Heart right ventricle (tissue), 16 donors: ENCODE measurements around the gene POLE. TPM values are rescaled to one million over a fixed set of nuclear protein-coding genes. Genes with fewer than 3 reads are reported as not detected.

Experiments
- ATAC-seq, 8 donors: fragments of 200-7000 bp; cut with Tn5 transposase; one replicate each; pipeline ENCODE4 v1.9.1; 2020; ENCODE audit warnings: mild to moderate bottlenecking in 8 of 8, moderate library complexity in 8 of 8, moderate number of reproducible peaks in 1 of 8
- DNase-seq, 2 donors: peaks; one replicate each; pipeline ENCODE4 v3.0.0-alpha.2; 2020
- H3K27ac ChIP-seq, 10 donors: fragments of 200-600 bp; sonication (generic) in 2 of 10; one replicate each; pipeline versions ENCODE4 v1.5.0 to v1.8.0; 2020 to 2022; ENCODE audit warnings: mild to moderate bottlenecking in 3 of 10
- H3K27me3 ChIP-seq, 7 donors: fragments of 200-600 bp; one replicate each; pipeline ENCODE4 v1.8.0; 2021 to 2022; ENCODE audit warnings: mild to moderate bottlenecking in 2 of 7
- H3K36me3 ChIP-seq, 9 donors: fragments of 200-600 bp; sonication (generic) in 1 of 9; one replicate each; pipeline versions ENCODE4 v1.5.0 to v1.8.0; 2020 to 2022; ENCODE audit warnings: mild to moderate bottlenecking in 2 of 9
- H3K4me1 ChIP-seq, 9 donors: fragments of 200-600 bp; sonication (generic) in 1 of 9; one replicate each; pipeline versions ENCODE4 v1.5.0 to v1.8.0; 2020 to 2022; ENCODE audit warnings: mild to moderate bottlenecking in 4 of 9
- H3K4me3 ChIP-seq, 10 donors: fragments of 200-600 bp; sonication (generic) in 2 of 10; one replicate each; pipeline versions ENCODE4 v1.5.0 to v1.8.0; 2020 to 2022; ENCODE audit warnings: mild to moderate bottlenecking in 7 of 10, moderate library complexity in 2 of 10
- H3K9me3 ChIP-seq, 11 donors: fragments of 200-600 bp in 10 of 11; sonication (generic) in 2 of 11; one replicate each; pipeline versions ENCODE4 v1.5.0 to v1.8.0; 2013 to 2022; ENCODE audit warnings: mild to moderate bottlenecking in 2 of 11, control low read depth in 1 of 11, moderate library complexity in 1 of 11
- WGBS, 2 donors: extraction: QIAGEN DNeasy Blood & Tissue Kit; methylation state at CpG; one replicate each; pipeline ENCODE4 v1.1.7; 2013; ENCODE audit warnings: inconsistent platforms in 1 of 2; 5-methylcytosine and 5-hydroxymethylcytosine counted together
- intact Hi-C, 10 donors: fragments of 100-400 bp; cut with DNase I; formaldehyde crosslinking; loops; one replicate each; pipeline versions ENCODE4 v1.11.1 to v1.14.2; 2022
- polyA plus RNA-seq, 2 donors: library from polyadenylated mRNA; stranded (reverse); fragments of 200-250 nt; gene quantifications; one replicate each; pipeline ENCODE4 v1.2.3, GENCODE V29; 2013
- total RNA-seq, 10 donors: library from RNA; stranded (reverse); fragmentation: NEBNext Ultra II Directional in 3 of 10; extraction: Animal tissue kit (Norgen Biotek cat#: 25700) in 3 of 10; gene quantifications; one replicate each; pipeline versions ENCODE4 v1.2.1 to v1.2.4, GENCODE V29; 2021 to 2023
- TF ChIP-seq, protein P1 (sequence below), 9 donors: fragments of 200-600 bp; sonication (generic) in 2 of 9; IDR thresholded peaks; one replicate each; pipeline versions ENCODE4 v1.5.0 to v1.8.0; 2021 to 2022; ENCODE audit warnings: antibody characterized with exemption in 9 of 9, mild to moderate bottlenecking in 5 of 9, moderate library complexity in 1 of 9
- donor health status: Arrhythmogenic right ventricular cardiomyopathy.
- donor health status: ischemic (EF 13 %, LVEDD 7.1; RV severe dilation, severe dysfunction).
- donor health status: healthy with polysubstance abuse.
- donor health status: DM: no; HTN: yes; CAD: no.
- donor health status: DM: no; HTN: no; CAD: no.
- donor health status: ischemic (EF 25% LVEDD 6.9; RV normal size, moderate dysfunction).
- donor health status: ischemic (EF 25% LVEDD 5.7; RV mildly dilated, moderate dysfunction).
- donor health status: healthy.
- donor health status: DM: yes; HTN: yes; CAD: no.
- donor health status: Ischemic cardiomyopathy.
- donor health status: ischemic (EF 35%, LVEDD 5.7; RV mildly dilated, moderate dysfunction).
- donor health status: nonischemic (EF 11% LVEDD 7.7; RV severe dilation, severe dysfunction).
- donor health status: DM: yes; HTN: yes; CAD: no.
- donor health status: PGD.
- donor health status: ischemic (EF 29% LVEDD 5.4; RV normal size, mild dysfunction).
- donor health status: nonischemic (EF 23%, LVEDD 6.1; RV moderate dilation, normal function).

POLE gene
- total and polyA plus RNA-seq, 12 donors: 6.8 to 25.8 (median 9.9) TPM

DNA sequence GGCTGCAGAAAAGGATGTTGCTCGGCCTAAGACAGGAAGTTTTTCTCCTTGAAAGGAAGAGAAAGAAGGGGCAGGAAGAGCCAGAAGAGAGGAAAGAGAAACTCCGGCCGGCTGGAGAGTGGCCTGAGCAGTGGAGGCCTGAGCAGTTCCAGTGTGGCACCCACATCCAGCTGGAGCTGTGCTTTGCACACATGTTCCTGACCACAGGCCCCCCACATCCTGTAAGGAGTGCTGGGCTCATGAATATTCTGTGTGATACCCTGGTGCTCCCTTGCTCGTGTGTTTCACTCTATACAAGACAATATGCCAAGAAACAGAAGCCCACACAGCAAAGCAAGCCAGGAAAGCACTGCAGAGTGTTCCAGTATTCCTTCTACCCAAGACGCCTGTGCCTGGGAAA lies 27.1 kb downstream of the POLE start:
- ATAC-seq: no peak
- Histone ChIP-seq H3K4me3 (no peak overlapping the region), H3K36me3 (peaks cover 0 to 100% (median 37%) of the 10 kb centered on the region in 9 donors), H3K4me1 (no peaks in the 10 kb centered on the region), H3K9me3 (no peaks in the 10 kb centered on the region), H3K27me3 (no peaks in the 10 kb centered on the region), H3K27ac (no peak overlapping the region)
- TF ChIP-seq, protein P1, sequence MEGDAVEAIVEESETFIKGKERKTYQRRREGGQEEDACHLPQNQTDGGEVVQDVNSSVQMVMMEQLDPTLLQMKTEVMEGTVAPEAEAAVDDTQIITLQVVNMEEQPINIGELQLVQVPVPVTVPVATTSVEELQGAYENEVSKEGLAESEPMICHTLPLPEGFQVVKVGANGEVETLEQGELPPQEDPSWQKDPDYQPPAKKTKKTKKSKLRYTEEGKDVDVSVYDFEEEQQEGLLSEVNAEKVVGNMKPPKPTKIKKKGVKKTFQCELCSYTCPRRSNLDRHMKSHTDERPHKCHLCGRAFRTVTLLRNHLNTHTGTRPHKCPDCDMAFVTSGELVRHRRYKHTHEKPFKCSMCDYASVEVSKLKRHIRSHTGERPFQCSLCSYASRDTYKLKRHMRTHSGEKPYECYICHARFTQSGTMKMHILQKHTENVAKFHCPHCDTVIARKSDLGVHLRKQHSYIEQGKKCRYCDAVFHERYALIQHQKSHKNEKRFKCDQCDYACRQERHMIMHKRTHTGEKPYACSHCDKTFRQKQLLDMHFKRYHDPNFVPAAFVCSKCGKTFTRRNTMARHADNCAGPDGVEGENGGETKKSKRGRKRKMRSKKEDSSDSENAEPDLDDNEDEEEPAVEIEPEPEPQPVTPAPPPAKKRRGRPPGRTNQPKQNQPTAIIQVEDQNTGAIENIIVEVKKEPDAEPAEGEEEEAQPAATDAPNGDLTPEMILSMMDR (IDR thresholded peaks at IDR 0.05): no peak
- intact Hi-C loops: no loop called here
- 66 to 71% methylated on average over 5 of the region's 5 CpGs for WGBS, 2 donors
- no peak for DNase-seq

DNA sequence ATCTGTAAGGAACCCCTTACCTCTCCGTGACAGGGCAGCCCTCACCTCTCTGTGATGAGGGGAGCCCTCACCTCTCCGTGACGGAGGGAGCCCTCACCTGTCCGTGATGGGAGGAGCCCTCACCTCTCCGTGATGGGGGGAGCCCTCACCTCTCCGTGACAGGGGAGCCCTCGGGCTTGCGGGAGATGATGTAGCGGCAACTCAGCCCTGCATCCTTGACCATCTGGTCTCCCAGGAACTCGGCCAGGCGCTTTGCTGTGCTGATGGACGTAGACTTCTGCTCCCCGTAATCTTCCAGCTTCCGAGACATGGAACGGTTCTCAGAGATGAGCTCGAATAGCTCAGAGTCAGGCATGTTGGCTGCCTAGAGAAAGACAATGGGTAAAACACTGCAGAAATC lies 28.0 kb downstream of the POLE start:
- Histone ChIP-seq H3K27me3 (no peaks in the 10 kb centered on the region), H3K4me1 (no peaks in the 10 kb centered on the region), H3K36me3 (peaks cover 0 to 100% (median 42%) of the 10 kb centered on the region in 9 donors), H3K27ac (no peak overlapping the region), H3K9me3 (no peaks in the 10 kb centered on the region), H3K4me3 (no peak overlapping the region)
- TF ChIP-seq, protein P1 (IDR thresholded peaks at IDR 0.05): no peak
- WGBS, 2 donors: 94 to 96% methylated on average over 16 of the region's 16 CpGs
- ATAC-seq (peak in 1 of 8 donors; percentile 23), DNase-seq (no peak)
- intact Hi-C loops: no loop called here

DNA sequence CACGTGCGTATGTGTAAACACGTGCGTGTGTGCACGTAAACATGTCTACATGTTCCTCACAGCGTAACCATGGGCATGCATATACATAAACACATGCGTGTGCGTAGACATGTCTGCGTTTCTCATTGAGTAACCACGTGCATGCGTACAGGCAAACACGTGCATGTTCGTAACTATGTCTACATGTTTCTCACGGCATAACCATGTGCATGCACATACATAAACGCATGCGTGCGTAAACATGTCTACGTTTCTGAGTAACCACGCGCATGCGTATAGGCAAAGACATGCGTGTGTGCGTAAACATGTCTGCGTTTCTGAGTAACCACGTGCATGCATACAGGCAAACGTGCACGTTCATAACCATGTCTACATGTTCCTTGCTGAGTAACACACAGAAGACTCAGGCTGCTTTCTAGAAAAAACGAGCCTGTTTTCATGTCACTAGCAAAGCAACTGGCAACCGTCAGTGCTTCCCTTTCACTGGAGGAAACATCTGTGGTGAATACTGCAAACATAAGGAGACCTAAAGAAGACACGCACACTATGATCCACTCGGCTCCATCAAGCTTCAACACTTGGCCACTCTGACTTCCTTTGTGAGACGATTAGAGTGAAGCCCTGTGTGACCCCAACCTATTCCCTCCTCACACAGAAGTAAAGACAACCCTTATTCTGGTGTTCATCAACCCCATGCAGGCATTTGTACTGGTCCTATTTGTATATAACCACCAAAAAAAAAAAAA lies 28.8 kb downstream of the POLE start:
- Histone ChIP-seq H3K4me1 (no peaks in the 10 kb centered on the region), H3K27ac (no peak overlapping the region), H3K36me3 (peaks cover 0 to 100% (median 48%) of the 10 kb centered on the region in 9 donors), H3K9me3 (no peaks in the 10 kb centered on the region), H3K4me3 (no peak overlapping the region), H3K27me3 (no peaks in the 10 kb centered on the region)
- 92% methylated on average over 32 of the region's 32 CpGs for WGBS, 2 donors
- DNase-seq: no peak
- intact Hi-C loops: no loop called here
- ATAC-seq: no peak
- TF ChIP-seq, protein P1 (IDR thresholded peaks at IDR 0.05): no peak

DNA sequence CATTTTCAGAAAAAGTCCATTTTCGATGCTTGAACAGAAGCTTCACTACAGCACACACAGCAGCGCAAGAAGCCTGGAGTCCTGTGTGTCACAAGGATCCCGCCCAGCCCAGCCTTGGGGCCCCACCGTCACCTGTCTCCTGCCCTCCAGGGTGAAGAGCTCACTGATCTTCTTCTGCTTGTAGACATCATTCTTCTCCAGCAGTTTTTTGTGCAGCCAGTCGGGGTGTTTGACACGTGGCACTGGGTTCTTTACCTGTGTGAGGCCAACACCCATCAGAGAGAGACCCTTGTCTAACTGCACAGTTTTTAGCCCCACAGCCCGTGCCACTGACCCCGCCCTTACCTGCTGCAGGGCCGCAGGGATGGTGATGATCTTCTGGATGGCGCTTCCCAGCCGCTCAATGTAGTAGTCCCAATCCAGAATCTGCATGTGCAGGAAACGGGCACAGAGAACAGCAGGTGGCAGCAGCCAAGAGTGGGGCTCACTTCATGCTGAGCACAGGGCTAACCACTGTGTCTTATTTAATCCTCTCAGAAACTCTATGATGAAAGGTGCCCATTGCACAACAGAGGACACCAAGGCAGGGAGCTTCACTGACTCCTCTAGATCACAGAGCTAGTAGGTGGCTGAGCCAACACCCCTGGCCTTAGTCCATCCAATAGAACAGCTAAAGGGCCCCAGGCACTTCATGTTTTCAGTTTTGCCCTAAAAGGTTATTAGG lies 30.0 kb downstream of the POLE start:
- intact Hi-C loops: no loop called here
- no peaks in the 10 kb centered on the region for H3K9me3 ChIP-seq
- no peak overlapping the region for H3K27ac ChIP-seq
- DNase-seq: no peak
- H3K4me1 ChIP-seq: no peaks in the 10 kb centered on the region
- peaks cover 0 to 100% (median 48%) of the 10 kb centered on the region in 9 donors for H3K36me3 ChIP-seq
- ATAC-seq: no peak
- TF ChIP-seq, protein P1 (IDR thresholded peaks at IDR 0.05): no peak
- H3K27me3 ChIP-seq: no peaks in the 10 kb centered on the region
- H3K4me3 ChIP-seq: no peak overlapping the region
- WGBS, 2 donors: 96 to 98% methylated on average over 12 of the region's 12 CpGs
